Sigmoid colon (tissue), 7 donors: ENCODE data around the gene FSD2. TPM values are rescaled to one million over a fixed set of nuclear protein-coding genes. Genes with fewer than 3 reads are reported as not detected.

Experiments used
- DNase-seq: peaks from one replicate; pipeline ENCODE4 v3.0.0-alpha.2; 2019
- H3K27ac ChIP-seq, 4 donors: fragments of 200-600 bp; sonication (generic); one replicate each; pipeline ENCODE4 v1.5.1; 2016 to 2019; ENCODE audit warnings: mild to moderate bottlenecking in 1 of 4
- H3K27me3 ChIP-seq, 3 donors: fragments of 200-600 bp; sonication (generic); one replicate each; pipeline ENCODE4 v1.5.1; 2019; ENCODE audit warnings: mild to moderate bottlenecking in 1 of 3
- H3K36me3 ChIP-seq, 4 donors: fragments of 200-600 bp; sonication (generic); one replicate each; pipeline ENCODE4 v1.5.1; 2016 to 2019
- H3K4me1 ChIP-seq, 4 donors: fragments of 200-600 bp; sonication (generic); one replicate each; pipeline ENCODE4 v1.5.1; 2017 to 2019
- H3K4me3 ChIP-seq, 4 donors: fragments of 200-600 bp; sonication (generic); one replicate each; pipeline ENCODE4 v1.5.1; 2017 to 2019; ENCODE audit warnings: mild to moderate bottlenecking in 2 of 4, moderate library complexity in 1 of 4
- H3K9me3 ChIP-seq, 4 donors: fragments of 200-600 bp in 3 of 4; sonication (generic) in 3 of 4; one replicate each; pipeline versions ENCODE4 v1.5.1 to v1.6.1; 2013 to 2019
- CTCF ChIP-seq, 4 experiments: fragments of 450-650 bp in 3 of 4; fragments of 200-600 bp in 1 of 4; IDR thresholded peaks; one replicate each; pipeline ENCODE4 v1.5.1; 2016 to 2019; ENCODE audit warnings: antibody characterized with exemption in 4 of 4, mild to moderate bottlenecking in 3 of 4, moderate library complexity in 2 of 4
- EP300 ChIP-seq, 4 donors: sonication (generic); formaldehyde crosslinking; IDR thresholded peaks; one replicate each; pipeline ENCODE4 v1.6.1; 2017; ENCODE audit warnings: antibody characterized with exemption in 4 of 4
- POLR2A ChIP-seq, 2 donors: fragments of 450-650 bp; IDR thresholded peaks; one replicate each; pipeline ENCODE4 v1.6.1; 2016; ENCODE audit warnings: antibody characterized with exemption in 2 of 2, mild to moderate bottlenecking in 2 of 2, moderate library complexity in 2 of 2
- POLR2AphosphoS5 ChIP-seq, 4 donors: sonication (generic); formaldehyde crosslinking; IDR thresholded peaks; one replicate each; pipeline ENCODE4 v1.6.1; 2017; ENCODE audit warnings: antibody characterized with exemption in 4 of 4
- WGBS, 2 donors: extraction: QIAGEN DNeasy Blood & Tissue Kit; methylation state at CpG; one replicate each; pipeline ENCODE4 v1.1.7; 2013; 5-methylcytosine and 5-hydroxymethylcytosine counted together
- intact Hi-C: fragments of 100-400 bp; cut with DNase I; formaldehyde crosslinking; loops from one replicate; pipeline ENCODE4 v1.15.1; 2023
- polyA plus RNA-seq, 3 donors: library from polyadenylated mRNA; stranded (reverse); fragments of 200-250 nt; gene quantifications; one replicate each; pipeline ENCODE4 v1.2.3, GENCODE V29; 2013
- total RNA-seq, 4 donors: library from RNA; depleted of rRNA; stranded (reverse); fragments of >200 nt; gene quantifications; one replicate each; pipeline ENCODE4 v1.1.0, GENCODE V29; 2016
- donor health status: healthy with polysubstance abuse.
- donor health status: Bipolar disorder and iron deficiency.
- donor health status: healthy.

Gene FSD2
- total and polyA plus RNA-seq, 7 donors = not detected

GRCh38 chr15:82847703-82848102 is 41.8 kb upstream of the FSD2 start:
- peaks cover 0 to 2% (median 0%) of the 10 kb centered on the region in 4 donors for H3K36me3 ChIP-seq
- intact Hi-C loops = loop anchor here (5.0 kb wide), 3 partner anchors 140 to 360 kb away; partner anchors contain the start of genes HDGFL3 and RAMAC

GRCh38 chr15:82846621-82847020 is 40.8 kb upstream of the FSD2 start:
- Histone ChIP-seq H3K4me1 (peaks cover 0 to 15% (median 7%) of the 10 kb centered on the region in 4 donors), H3K27ac (no peak overlapping the region), H3K9me3 (peaks cover 0 to 3% (median 0%) of the 10 kb centered on the region in 4 donors), H3K36me3 (peaks cover 0 to 4% (median 0%) of the 10 kb centered on the region in 4 donors), H3K27me3 (no peaks in the 10 kb centered on the region), H3K4me3 (no peak overlapping the region)
- no peak for TF ChIP-seq EP300 (IDR thresholded peaks at IDR 0.05)
- no peak for TF ChIP-seq CTCF (IDR thresholded peaks at IDR 0.05)
- no peak for TF ChIP-seq POLR2AphosphoS5 (IDR thresholded peaks at IDR 0.05)
- TF ChIP-seq POLR2A (IDR thresholded peaks at IDR 0.05) = no peak
- intact Hi-C loops = loop anchor here (5.0 kb wide), 3 partner anchors 141 to 361 kb away; partner anchors contain the start of genes HDGFL3 and RAMAC
- WGBS, 2 donors = 75 to 84% methylated on average over 4 of the region's 4 CpGs
- DNase-seq = no peak

More at GRCh38 chr15:82847703-82848102, 41.8 kb upstream of the FSD2 start:
- Histone ChIP-seq H3K4me3 (no peak overlapping the region), H3K27me3 (no peaks in the 10 kb centered on the region), H3K4me1 (peaks cover 0 to 15% (median 7%) of the 10 kb centered on the region in 4 donors), H3K27ac (no peak overlapping the region), H3K9me3 (peaks cover 0 to 3% (median 0%) of the 10 kb centered on the region in 4 donors)
- no peak for DNase-seq
- WGBS, 2 donors = 77 to 82% methylated on average over 8 of the region's 8 CpGs
- TF ChIP-seq CTCF (IDR thresholded peaks at IDR 0.05) = no peak
- TF ChIP-seq POLR2AphosphoS5 (IDR thresholded peaks at IDR 0.05) = no peak
- no peak for TF ChIP-seq POLR2A (IDR thresholded peaks at IDR 0.05)
- no peak for TF ChIP-seq EP300 (IDR thresholded peaks at IDR 0.05)

GRCh38 chr15:82845686-82846085 is 39.8 kb upstream of the FSD2 start:
- Histone ChIP-seq H3K4me3 (no peak overlapping the region), H3K36me3 (peaks cover 0 to 4% (median 0%) of the 10 kb centered on the region in 4 donors), H3K27me3 (no peaks in the 10 kb centered on the region), H3K9me3 (peaks cover 0 to 3% (median 0%) of the 10 kb centered on the region in 4 donors), H3K27ac (no peak overlapping the region), H3K4me1 (peaks cover 0 to 15% (median 7%) of the 10 kb centered on the region in 4 donors)
- DNase-seq = no peak
- intact Hi-C loops = loop anchor here (5.0 kb wide), 3 partner anchors 142 to 362 kb away; partner anchors contain the start of genes HDGFL3 and RAMAC
- WGBS, 2 donors = 66 to 74% methylated on average over 7 of the region's 7 CpGs
- TF ChIP-seq CTCF (IDR thresholded peaks at IDR 0.05) (no peak), POLR2A (IDR thresholded peaks at IDR 0.05) (no peak), EP300 (IDR thresholded peaks at IDR 0.05) (no peak), POLR2AphosphoS5 (IDR thresholded peaks at IDR 0.05) (no peak)

GRCh38 chr15:82843566-82843965 is 37.7 kb upstream of the FSD2 start:
- intact Hi-C loops = no loop called here
- H3K4me3 ChIP-seq = no peak overlapping the region
- peaks cover 0 to 4% (median 0%) of the 10 kb centered on the region in 4 donors for H3K36me3 ChIP-seq
- no peak overlapping the region for H3K27ac ChIP-seq
- 80 to 84% methylated on average over 3 of the region's 3 CpGs for WGBS, 2 donors
- TF ChIP-seq POLR2AphosphoS5 (IDR thresholded peaks at IDR 0.05) = no peak
- no peak for TF ChIP-seq POLR2A (IDR thresholded peaks at IDR 0.05)
- no peak for TF ChIP-seq EP300 (IDR thresholded peaks at IDR 0.05)
- no peak for TF ChIP-seq CTCF (IDR thresholded peaks at IDR 0.05)
- DNase-seq = no peak
- H3K4me1 ChIP-seq = no peaks in the 10 kb centered on the region
- peaks cover 0 to 3% (median 0%) of the 10 kb centered on the region in 4 donors for H3K9me3 ChIP-seq
- no peaks in the 10 kb centered on the region for H3K27me3 ChIP-seq
